ENCODE measurements around the gene RTP4.

RTP4 gene

DNA sequence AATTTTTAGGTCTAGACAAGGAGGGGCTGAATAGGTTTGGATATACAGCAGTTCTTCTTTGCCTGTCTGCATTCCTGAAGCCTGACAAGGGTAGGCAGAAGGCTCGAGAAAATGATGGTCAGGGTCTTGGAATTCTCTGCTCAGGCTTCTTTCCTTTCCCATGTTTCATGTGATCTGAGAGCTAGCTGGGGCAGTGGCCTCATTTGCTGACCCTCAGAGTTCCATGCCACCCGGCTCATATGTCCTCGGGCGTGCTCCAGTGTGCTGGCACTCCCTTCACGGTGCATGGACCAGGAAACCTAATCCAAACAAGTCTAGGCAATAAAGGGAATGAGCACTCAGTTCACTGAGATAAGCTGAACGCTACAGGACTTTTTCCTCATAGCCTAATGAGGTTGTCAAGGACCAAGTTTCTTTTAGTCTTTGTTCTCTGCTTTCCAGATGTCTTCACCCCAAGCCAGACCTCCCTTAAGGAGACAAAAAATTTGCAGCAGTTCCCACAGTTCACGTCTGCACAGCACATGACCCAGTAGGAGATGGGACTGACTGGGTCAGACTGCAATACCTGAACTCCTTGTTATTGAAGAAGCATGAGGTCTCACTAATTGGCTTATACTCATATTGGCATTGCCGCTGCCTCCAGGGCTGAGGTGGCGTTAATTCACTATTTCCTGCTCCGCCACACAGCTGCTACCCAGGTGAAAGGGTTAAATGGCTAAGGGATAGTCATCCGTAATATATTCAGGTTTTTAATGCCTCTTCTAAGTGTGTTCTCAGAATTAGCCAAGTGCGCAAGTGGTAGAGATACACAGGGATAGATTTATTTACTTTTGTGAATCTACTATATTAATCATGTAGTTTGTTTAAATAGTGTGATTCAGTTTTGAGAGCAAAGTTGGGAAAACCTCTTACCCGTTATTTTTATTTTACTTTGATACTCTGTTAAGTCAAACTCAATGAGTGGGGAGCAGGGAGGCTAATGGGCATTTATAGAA lies 15.3 kb upstream of the RTP4 start:
- no peak for ATAC-seq (replicated peaks)
- Mint-ChIP-seq H3K4me3 (no peak overlapping the region), H3K9me3 (no peaks in the 10 kb centered on the region), H3K27me3 (peaks cover 0 to 15% of the 10 kb centered on the region in 2 donors), H3K36me3 (no peaks in the 10 kb centered on the region), H3K27ac (no peak overlapping the region), H3K4me1 (no peaks in the 10 kb centered on the region)
- no peak for DNase-seq

DNA sequence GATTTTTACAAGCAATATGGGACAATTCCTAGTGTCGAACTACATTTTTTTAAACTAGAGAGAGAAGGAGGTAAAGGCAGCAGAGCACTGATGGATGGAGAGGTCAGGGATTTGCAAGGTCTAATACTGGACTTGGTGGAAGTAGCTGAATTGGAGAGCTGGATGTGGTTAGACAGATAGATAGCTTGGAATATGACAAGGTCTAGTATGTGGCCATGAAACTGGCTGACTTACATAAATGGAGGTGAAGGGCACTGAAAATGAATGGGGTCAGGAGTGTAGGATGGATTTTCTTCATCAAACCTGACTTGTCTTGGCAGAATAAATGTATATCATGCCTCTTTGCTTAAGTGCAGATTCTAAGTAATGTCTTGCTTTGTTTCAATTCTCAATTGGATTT lies 10.1 kb upstream of the RTP4 start:
- H3K36me3 Mint-ChIP-seq = no peaks in the 10 kb centered on the region
- H3K27ac Mint-ChIP-seq = no peak overlapping the region
- no peaks in the 10 kb centered on the region for H3K4me1 Mint-ChIP-seq

DNA sequence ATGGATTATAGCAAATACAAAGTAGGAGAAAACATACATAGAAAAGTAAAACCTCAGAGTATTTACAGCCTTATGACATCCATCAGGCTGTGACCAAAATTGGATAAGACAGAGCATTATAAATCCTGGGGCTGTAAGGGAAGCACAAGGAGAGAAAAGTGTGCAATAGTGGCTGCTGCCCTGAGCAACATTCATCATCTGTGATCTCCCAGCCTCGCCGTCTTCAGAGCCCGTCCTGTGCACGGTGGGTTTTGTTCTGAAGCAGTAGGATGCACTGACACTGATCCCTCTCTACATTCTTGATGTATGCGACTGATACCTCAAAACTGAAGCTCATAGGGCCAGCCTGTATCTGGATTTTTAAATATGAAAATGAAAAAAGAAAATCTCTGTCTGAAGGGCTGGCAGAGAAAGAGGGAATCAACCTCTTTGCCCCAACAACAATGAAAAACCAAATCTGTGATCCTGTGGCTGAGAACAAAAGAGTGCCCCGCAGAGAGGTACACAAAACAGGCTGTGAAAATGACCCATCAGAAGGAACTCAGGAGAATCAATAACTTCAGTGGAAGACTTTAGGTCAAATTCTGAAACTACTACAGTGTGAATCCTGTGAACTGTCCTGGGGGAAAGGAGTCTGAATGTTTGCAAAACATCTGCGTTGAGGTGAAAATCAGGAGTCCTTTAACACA lies 8.2 kb upstream of the RTP4 start:
- ATAC-seq (replicated peaks) (no peak), DNase-seq (no peak)
- no peaks in the 10 kb centered on the region for H3K27me3 Mint-ChIP-seq
- no peak overlapping the region for H3K4me3 Mint-ChIP-seq
- no peak overlapping the region for H3K27ac Mint-ChIP-seq
- H3K4me1 Mint-ChIP-seq = no peaks in the 10 kb centered on the region
- H3K36me3 Mint-ChIP-seq = no peaks in the 10 kb centered on the region
- no peaks in the 10 kb centered on the region for H3K9me3 Mint-ChIP-seq

More for the DNA sequence above, 10.1 kb upstream of the RTP4 start:
- Mint-ChIP-seq H3K4me3 (no peak overlapping the region), H3K27me3 (peaks cover 0 to 9% of the 10 kb centered on the region in 2 donors), H3K9me3 (no peaks in the 10 kb centered on the region)
- DNase-seq (no peak), ATAC-seq (replicated peaks) (no peak)

DNA sequence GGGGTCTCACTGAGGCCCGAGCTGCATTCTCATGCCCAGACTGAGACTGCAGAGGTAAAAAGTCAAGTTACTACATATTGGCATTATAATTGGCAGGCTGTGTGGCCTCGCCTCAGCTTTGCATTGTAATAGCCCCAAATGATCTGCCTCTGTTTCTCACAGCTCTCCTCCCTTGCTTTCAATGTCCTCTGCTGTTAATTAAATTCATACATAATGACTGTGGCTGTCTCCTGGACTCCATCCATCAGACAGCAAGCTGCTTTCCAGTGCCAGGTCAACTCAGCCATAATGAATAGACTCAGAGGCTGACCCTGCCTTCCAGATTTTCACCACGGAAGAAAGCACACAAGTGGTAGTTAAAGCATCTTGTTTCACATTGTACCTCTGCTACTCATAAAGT lies 7.6 kb upstream of the RTP4 start:
- ATAC-seq (replicated peaks) (no peak), DNase-seq (no peak)
- H3K27me3 Mint-ChIP-seq = no peaks in the 10 kb centered on the region
- H3K9me3 Mint-ChIP-seq = no peaks in the 10 kb centered on the region
- H3K36me3 Mint-ChIP-seq = no peaks in the 10 kb centered on the region
- H3K27ac Mint-ChIP-seq = no peak overlapping the region
- no peak overlapping the region for H3K4me3 Mint-ChIP-seq
- H3K4me1 Mint-ChIP-seq = no peaks in the 10 kb centered on the region

DNA sequence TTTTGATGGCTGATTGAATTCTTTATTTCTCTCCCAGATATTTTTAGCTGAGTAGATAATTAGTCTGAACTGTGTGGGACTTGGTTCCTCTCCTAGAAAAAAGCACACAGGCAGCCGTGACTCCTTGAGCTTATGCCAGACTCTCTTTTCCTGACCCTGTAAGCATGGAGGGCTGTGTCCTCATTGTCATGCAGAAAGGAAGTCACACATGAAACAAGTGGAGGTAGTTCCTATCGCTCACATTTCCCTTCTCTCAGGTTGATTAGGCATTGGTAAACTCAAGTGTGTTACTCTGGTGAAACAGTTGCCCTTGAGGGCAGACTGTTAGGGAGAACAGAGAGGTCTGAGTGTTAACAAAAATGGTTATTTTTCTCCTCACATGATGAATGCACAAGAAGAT lies 6.3 kb upstream of the RTP4 start:
- Mint-ChIP-seq H3K27ac (no peak overlapping the region), H3K27me3 (no peaks in the 10 kb centered on the region), H3K4me1 (no peaks in the 10 kb centered on the region), H3K9me3 (no peaks in the 10 kb centered on the region), H3K36me3 (no peaks in the 10 kb centered on the region), H3K4me3 (no peak overlapping the region)
- no peak for DNase-seq
- peak in 1 of 2 donors; percentile 48 for ATAC-seq (replicated peaks)

DNA sequence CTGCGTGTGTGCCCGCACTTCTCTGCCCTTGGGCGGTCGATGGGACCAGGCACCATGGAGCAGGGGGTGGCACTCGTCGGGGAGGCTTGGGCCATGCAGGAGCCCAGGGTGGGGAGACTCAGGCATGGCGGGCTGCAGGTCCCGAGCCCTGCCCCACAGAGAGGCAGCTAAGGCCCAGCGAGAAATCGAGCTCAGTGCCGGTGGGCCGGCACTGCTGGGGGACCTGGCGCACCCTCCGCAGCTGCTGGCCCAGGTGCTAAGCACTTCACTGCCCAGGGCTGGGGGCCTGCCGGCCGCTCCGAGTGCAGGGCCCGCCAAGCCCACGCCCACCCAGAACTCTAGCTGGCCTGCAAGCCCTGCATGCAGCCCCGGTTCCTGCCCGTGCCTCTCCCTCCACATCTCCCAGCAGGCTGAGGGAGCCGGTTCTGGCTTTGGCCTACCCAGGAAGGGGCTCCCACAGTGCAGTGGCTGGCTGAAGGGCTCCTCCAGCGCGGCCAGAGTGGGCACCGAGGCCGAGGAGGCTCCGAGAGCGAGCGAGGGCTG lies 553 bp upstream of the RTP4 start:
- DNase-seq (no peak), ATAC-seq (replicated peaks) (no peak)
- Mint-ChIP-seq H3K4me3 (peak overlapping the region; percentile 94 to 98), H3K36me3 (peaks cover 22 to 23% of the 10 kb centered on the region in 2 donors), H3K27ac (peak overlapping the region; percentile 99), H3K4me1 (peaks cover 5 to 9% of the 10 kb centered on the region in 2 donors), H3K27me3 (no peaks in the 10 kb centered on the region), H3K9me3 (peaks cover 0 to 1% of the 10 kb centered on the region in 2 donors)

DNA sequence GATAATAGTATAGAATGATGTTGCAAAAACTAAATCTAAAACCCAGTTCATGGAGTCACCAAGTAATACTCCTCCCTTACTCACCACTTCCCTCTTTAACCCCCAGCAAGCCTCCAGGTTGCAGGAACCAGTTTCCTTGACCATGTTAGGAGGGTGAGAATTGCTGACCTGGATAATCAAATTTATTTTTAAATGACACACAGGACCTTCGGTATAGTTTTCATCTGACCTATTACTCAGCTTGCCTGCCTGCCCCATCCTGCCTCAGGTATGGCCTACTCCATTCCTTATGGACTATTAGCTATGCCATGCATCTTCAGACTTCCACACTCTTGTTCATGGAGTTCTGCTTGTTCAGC lies 883 bp downstream of the RTP4 start:
- DNase-seq = no peak
- ATAC-seq (replicated peaks) = peak; percentile 33 to 54
- H3K4me3 Mint-ChIP-seq = peak overlapping the region; percentile 94 to 98
- H3K27me3 Mint-ChIP-seq = no peaks in the 10 kb centered on the region
- H3K4me1 Mint-ChIP-seq = peaks cover 5 to 9% of the 10 kb centered on the region in 2 donors
- peak overlapping the region; percentile 99 for H3K27ac Mint-ChIP-seq
- H3K36me3 Mint-ChIP-seq = peaks cover 28 to 32% of the 10 kb centered on the region in 2 donors
- H3K9me3 Mint-ChIP-seq = peaks cover 0 to 1% of the 10 kb centered on the region in 2 donors

DNA sequence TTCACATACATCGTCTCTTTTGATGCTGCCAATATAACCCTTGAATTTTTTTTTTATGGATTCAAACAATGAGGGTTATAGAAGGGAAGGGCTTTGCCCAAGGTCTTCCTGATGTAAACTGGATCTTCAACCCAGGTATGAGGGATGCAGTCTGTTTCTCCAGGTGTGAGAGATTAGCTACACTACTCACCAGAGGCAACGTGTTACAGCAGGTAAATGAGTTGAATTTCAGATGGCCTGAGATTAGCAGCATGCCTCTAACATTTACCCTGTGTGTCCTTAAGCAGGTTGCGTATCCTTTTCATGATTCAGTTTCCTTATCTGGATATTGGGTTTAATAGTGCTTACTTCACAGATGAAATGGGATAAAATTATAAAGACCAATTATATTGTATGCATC lies 1.9 kb downstream of the RTP4 start:
- Mint-ChIP-seq H3K4me1 (peaks cover 5 to 9% of the 10 kb centered on the region in 2 donors), H3K27ac (no peak overlapping the region), H3K36me3 (peaks cover 35 to 37% of the 10 kb centered on the region in 2 donors), H3K9me3 (peaks cover 4 to 5% of the 10 kb centered on the region in 2 donors), H3K4me3 (no peak overlapping the region), H3K27me3 (no peaks in the 10 kb centered on the region)
- ATAC-seq (replicated peaks) (no peak), DNase-seq (no peak)

DNA sequence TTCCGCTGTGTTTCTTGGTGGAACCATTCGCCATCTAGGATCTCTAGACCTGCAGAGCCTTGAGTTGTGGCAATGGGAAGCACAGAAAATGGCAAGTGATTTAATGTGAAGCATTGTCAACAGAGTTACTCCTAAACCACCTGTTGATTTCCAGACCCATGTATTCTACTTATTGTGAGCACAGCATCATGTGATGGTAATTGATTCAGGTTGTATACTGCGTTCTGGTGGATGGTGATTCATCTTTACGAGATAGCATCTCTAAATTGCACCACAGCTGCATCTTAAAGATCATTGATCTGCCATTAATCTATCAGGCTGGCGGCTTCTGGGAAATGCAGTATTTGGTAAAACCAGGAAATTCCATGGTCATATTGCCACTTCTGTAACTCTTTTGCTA lies 7.4 kb downstream of the RTP4 start:
- Mint-ChIP-seq H3K36me3 (peaks cover 42 to 56% of the 10 kb centered on the region in 2 donors), H3K9me3 (peaks cover 4% of the 10 kb centered on the region in 2 donors), H3K27me3 (no peaks in the 10 kb centered on the region), H3K27ac (no peak overlapping the region), H3K4me1 (peaks cover 0 to 4% of the 10 kb centered on the region in 2 donors), H3K4me3 (no peak overlapping the region)
- DNase-seq = no peak
- no peak for ATAC-seq (replicated peaks)

DNA sequence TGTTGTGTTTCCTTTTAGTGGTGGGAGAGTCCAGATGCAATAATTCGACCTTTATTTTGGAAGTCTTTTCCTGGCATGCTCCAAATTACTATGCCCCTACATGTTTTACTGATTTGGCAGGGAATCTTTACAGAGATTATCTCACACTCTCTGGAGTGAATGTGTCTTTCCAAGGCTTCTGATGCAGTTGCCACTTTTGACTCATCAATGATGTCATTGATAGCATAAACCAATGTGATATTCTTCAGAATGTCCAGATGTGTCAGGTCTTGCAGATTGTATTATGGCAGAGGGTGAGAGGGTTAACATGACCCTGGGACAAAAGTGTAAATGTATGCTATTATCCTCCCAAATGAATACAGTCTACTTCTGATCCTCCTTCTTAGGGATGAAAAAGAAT lies 9.7 kb downstream of the RTP4 start:
- Mint-ChIP-seq H3K36me3 (peaks cover 27 to 36% of the 10 kb centered on the region in 2 donors), H3K4me1 (peaks cover 0 to 2% of the 10 kb centered on the region in 2 donors), H3K27ac (no peak overlapping the region), H3K27me3 (no peaks in the 10 kb centered on the region), H3K4me3 (no peak overlapping the region), H3K9me3 (peaks cover 4% of the 10 kb centered on the region in 2 donors)
- ATAC-seq (replicated peaks) (no peak), DNase-seq (no peak)

DNA sequence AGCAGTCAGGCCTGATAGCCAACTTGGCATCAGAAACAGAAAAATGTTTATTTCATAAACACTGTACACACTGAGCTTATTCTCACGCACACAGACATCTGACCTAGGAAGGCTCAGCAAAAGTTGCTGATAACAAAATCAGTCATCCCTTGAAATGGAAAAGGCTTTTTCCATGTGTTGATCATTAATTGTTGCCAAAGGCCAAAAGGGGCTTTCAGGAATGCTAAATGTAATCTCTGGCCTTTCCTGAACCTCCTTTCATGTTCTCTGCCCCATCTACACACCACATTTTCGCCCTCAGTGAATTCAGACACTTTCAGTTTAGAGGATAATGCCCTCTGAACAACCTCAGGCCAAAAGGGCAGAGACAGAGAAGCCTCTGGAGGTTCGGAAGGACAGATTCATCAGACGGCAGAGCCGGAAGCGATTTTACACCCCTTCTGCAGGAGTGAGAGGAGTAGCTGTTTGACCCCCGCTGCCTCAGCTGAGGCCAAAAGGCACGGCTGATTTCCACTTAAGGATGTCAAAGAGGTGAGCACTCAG lies 14.5 kb downstream of the RTP4 start:
- Mint-ChIP-seq H3K27me3 (peaks cover 7 to 13% of the 10 kb centered on the region in 2 donors), H3K27ac (no peak overlapping the region), H3K9me3 (peaks cover 0 to 2% of the 10 kb centered on the region in 2 donors), H3K36me3 (peaks cover 0 to 9% of the 10 kb centered on the region in 2 donors), H3K4me3 (no peak overlapping the region), H3K4me1 (peaks cover 0 to 2% of the 10 kb centered on the region in 2 donors)
- DNase-seq (no peak), ATAC-seq (replicated peaks) (no peak)

DNA sequence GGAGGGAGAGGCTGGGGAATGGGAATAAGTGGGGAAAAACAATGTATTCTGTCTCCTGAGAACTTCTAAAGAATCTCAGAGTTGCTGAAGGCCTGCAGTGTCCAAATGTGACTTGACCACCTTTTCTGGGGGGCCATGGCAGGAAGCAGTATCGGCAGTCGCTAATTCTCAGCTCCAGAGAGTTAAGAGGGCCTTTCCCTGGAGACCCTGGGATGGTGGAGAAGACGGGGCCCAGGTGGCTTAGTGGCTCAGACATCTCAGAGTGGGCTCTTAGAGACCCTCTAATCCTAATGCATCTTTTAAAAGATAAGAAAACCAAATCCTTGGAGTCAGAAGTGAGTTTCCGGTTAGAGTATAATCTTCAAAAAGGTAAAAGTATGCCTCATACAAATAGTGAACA lies 15.1 kb downstream of the RTP4 start:
- DNase-seq (no peak), ATAC-seq (replicated peaks) (no peak)
- Mint-ChIP-seq H3K36me3 (peaks cover 0 to 7% of the 10 kb centered on the region in 2 donors), H3K27me3 (peaks cover 9 to 19% of the 10 kb centered on the region in 2 donors), H3K4me3 (no peak overlapping the region), H3K27ac (no peak overlapping the region), H3K4me1 (peaks cover 0 to 2% of the 10 kb centered on the region in 2 donors), H3K9me3 (peaks cover 0 to 3% of the 10 kb centered on the region in 2 donors)

DNA sequence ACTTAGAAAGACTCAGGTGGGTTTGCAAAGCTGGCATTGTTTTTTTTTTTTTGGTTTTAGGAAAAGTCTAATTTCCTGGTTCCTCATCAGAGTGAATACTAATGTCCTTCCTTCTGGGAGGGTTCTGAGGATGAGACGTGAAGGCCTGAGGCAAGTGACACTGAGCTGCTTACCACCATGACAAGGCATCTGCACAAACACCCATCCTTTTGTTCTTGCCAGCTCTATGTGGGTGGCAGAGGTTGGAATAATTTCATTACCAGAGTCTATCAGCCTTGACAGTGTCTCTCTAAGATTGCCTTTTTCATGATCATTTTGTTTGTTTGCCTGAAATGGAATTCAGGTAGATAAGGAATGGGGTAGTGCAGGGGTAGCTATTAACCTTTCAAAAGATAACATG lies 17.1 kb downstream of the RTP4 start:
- Mint-ChIP-seq H3K4me1 (no peaks in the 10 kb centered on the region), H3K27me3 (peaks cover 17 to 39% of the 10 kb centered on the region in 2 donors), H3K9me3 (peaks cover 4 to 11% of the 10 kb centered on the region in 2 donors), H3K4me3 (no peak overlapping the region), H3K27ac (no peak overlapping the region), H3K36me3 (peaks cover 0 to 3% of the 10 kb centered on the region in 2 donors)
- DNase-seq (no peak), ATAC-seq (replicated peaks) (no peak)

DNA sequence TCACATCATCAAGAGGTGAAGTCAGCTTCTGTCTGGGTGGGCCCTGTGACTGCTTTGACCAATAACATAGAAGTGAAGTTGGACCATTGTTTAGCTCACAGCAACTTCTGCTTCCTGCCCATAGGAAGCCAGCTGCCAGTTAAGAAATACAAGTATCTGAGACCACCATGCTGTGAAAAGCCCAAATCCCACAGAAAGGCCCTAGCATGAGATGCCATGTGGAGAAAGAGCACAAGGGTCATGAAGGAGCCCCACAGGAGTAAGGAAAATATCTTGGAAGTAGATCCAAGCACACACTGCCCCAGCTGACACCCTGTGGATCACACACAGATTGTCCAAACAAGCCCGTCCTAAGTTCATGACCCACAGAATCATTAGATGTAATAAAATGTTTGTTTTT lies 28.5 kb downstream of the RTP4 start:
- Mint-ChIP-seq H3K27ac (no peak overlapping the region), H3K4me1 (no peaks in the 10 kb centered on the region), H3K4me3 (no peak overlapping the region), H3K27me3 (peaks cover 24 to 46% of the 10 kb centered on the region in 2 donors), H3K9me3 (no peaks in the 10 kb centered on the region), H3K36me3 (no peaks in the 10 kb centered on the region)
- DNase-seq (no peak), ATAC-seq (replicated peaks) (no peak)
